Peyer's patch (tissue), 4 donors: ENCODE measurements around the gene TMOD1. TPM values are rescaled to one million over a fixed set of nuclear protein-coding genes. Genes with fewer than 3 reads are reported as not detected.
"Not testable (repeated sequence)": the region's sequence is repeated elsewhere in the genome, so short reads cannot be mapped to it uniquely, and the experiment has no call there.

Source experiments
- DNase-seq, 3 donors: peaks; one replicate each; pipeline ENCODE4 v3.0.0-alpha.2; 2017 to 2019
- H3K27ac ChIP-seq, 4 donors: fragments of 200-600 bp; sonication (generic); one replicate each; pipeline ENCODE4 v1.5.1; 2016 to 2019
- H3K27me3 ChIP-seq, 2 donors: fragments of 200-600 bp; sonication (generic); one replicate each; pipeline ENCODE4 v1.5.1; 2019
- H3K36me3 ChIP-seq, 3 donors: fragments of 200-600 bp; sonication (generic); one replicate each; pipeline ENCODE4 v1.5.1; 2016 to 2019
- H3K4me1 ChIP-seq, 4 donors: fragments of 200-600 bp; sonication (generic); one replicate each; pipeline ENCODE4 v1.5.1; 2016 to 2019
- H3K4me3 ChIP-seq, 4 donors: fragments of 200-600 bp; sonication (generic); 1 replicate in 3 of 4; 2 replicates in 1 of 4; pipeline ENCODE4 v1.5.1; 2016 to 2019; ENCODE audit warnings: mild to moderate bottlenecking in 1 of 4
- H3K9me3 ChIP-seq, 4 donors: fragments of 200-600 bp; sonication (generic); one replicate each; pipeline ENCODE4 v1.5.1; 2016 to 2019; ENCODE audit warnings: mild to moderate bottlenecking in 1 of 4
- CTCF ChIP-seq, 6 experiments: fragments of 450-650 bp in 4 of 6; fragments of 200-600 bp in 2 of 6; sonication (generic) in 1 of 6; IDR thresholded peaks; one replicate each; pipeline ENCODE4 v1.5.1; 2017 to 2019; ENCODE audit warnings: antibody characterized with exemption in 6 of 6, mild to moderate bottlenecking in 3 of 6, moderate library complexity in 1 of 6
- POLR2A ChIP-seq, 2 donors: fragments of 450-650 bp; IDR thresholded peaks; one replicate each; pipeline ENCODE4 v1.5.1; 2017; ENCODE audit warnings: antibody characterized with exemption in 2 of 2, mild to moderate bottlenecking in 2 of 2, moderate library complexity in 2 of 2
- total RNA-seq, 4 donors: library from RNA; depleted of rRNA; stranded (reverse); fragments of >200 nt; gene quantifications; one replicate each; pipeline ENCODE4 v1.1.0, GENCODE V29; 2016

The TMOD1 gene
- total RNA-seq, 4 donors from 2014 or later = 2.6 to 15.7 (median 4.9) TPM

- H3K27ac ChIP-seq = no peak overlapping the region
- H3K9me3 ChIP-seq = no peaks in the 10 kb centered on the region
- TF ChIP-seq POLR2A (IDR thresholded peaks at IDR 0.05) (no peak), CTCF (IDR thresholded peaks at IDR 0.05) (no peak)
- no peaks in the 10 kb centered on the region for H3K4me1 ChIP-seq
- no peak overlapping the region for H3K4me3 ChIP-seq
- H3K27me3 ChIP-seq = no peaks in the 10 kb centered on the region
- peaks cover 0 to 58% (median 0%) of the 10 kb centered on the region in 3 donors for H3K36me3 ChIP-seq
- DNase-seq = no peak
Observed at GRCh38 chr9:97604901-97605645, 103.6 kb downstream of the TMOD1 start.

GRCh38 chr9:97615439-97616072 is 114.1 kb downstream of the TMOD1 start:
- TF ChIP-seq CTCF (IDR thresholded peaks at IDR 0.05) (peak; percentile 57 to 88 (median 86)), POLR2A (IDR thresholded peaks at IDR 0.05) (no peak)
- Histone ChIP-seq H3K9me3 (no peaks in the 10 kb centered on the region), H3K27me3 (no peaks in the 10 kb centered on the region), H3K27ac (no peak overlapping the region), H3K4me1 (no peaks in the 10 kb centered on the region), H3K36me3 (peaks cover 0 to 29% (median 0%) of the 10 kb centered on the region in 3 donors), H3K4me3 (no peak overlapping the region)
- peak in 2 of 3 donors; percentile 58 to 84 for DNase-seq

GRCh38 chr9:97617939-97618416 is 116.5 kb downstream of the TMOD1 start:
- H3K27ac ChIP-seq = no peak overlapping the region
- DNase-seq = no peak
- no peaks in the 10 kb centered on the region for H3K9me3 ChIP-seq
- H3K4me3 ChIP-seq = no peak overlapping the region
- peaks cover 0 to 23% (median 0%) of the 10 kb centered on the region in 3 donors for H3K36me3 ChIP-seq
- no peak for TF ChIP-seq POLR2A (IDR thresholded peaks at IDR 0.05)
- TF ChIP-seq CTCF (IDR thresholded peaks at IDR 0.05) = no peak
- H3K4me1 ChIP-seq = no peaks in the 10 kb centered on the region
- no peaks in the 10 kb centered on the region for H3K27me3 ChIP-seq

- H3K4me1 ChIP-seq, H3K27ac ChIP-seq, DNase-seq, H3K4me3 ChIP-seq, H3K27me3 ChIP-seq, H3K9me3 ChIP-seq: not testable (repeated sequence)
- H3K36me3 ChIP-seq = peaks cover 0 to 29% (median 0%) of the 10 kb centered on the region in 3 donors
Observed at GRCh38 chr9:97620063-97620462, 118.6 kb downstream of the TMOD1 start.

- not testable (repeated sequence) for H3K4me3 ChIP-seq, H3K27ac ChIP-seq, H3K9me3 ChIP-seq, H3K27me3 ChIP-seq, DNase-seq, H3K4me1 ChIP-seq
- peaks cover 0 to 28% (median 0%) of the 10 kb centered on the region in 3 donors for H3K36me3 ChIP-seq
Observed at GRCh38 chr9:97622483-97622882, 121.0 kb downstream of the TMOD1 start.

- no peaks in the 10 kb centered on the region for H3K27me3 ChIP-seq
- peak overlapping the region in 1 of 4 donors; percentile 51 for H3K27ac ChIP-seq
- H3K4me3 ChIP-seq = no peak overlapping the region
- TF ChIP-seq POLR2A (IDR thresholded peaks at IDR 0.05) (no peak), CTCF (IDR thresholded peaks at IDR 0.05) (no peak)
- H3K36me3 ChIP-seq = peaks cover 0 to 23% (median 0%) of the 10 kb centered on the region in 3 donors
- DNase-seq = no peak
- H3K9me3 ChIP-seq = no peaks in the 10 kb centered on the region
- no peaks in the 10 kb centered on the region for H3K4me1 ChIP-seq
Observed at GRCh38 chr9:97623946-97624345, 122.5 kb downstream of the TMOD1 start.
